HepG2 (cell line): Measurements from ENCODE around the gene SNRPN. TPM values are rescaled to one million over a fixed set of nuclear protein-coding genes. Genes with fewer than 3 reads are reported as not detected.

Source experiments
- CENPX ChIP-seq: sonication (generic); formaldehyde crosslinking; IDR thresholded peaks from 2 replicates; pipeline ENCODE4 v1.9.0; 2021; ENCODE audit warnings: mild to moderate bottlenecking, missing genetic modification reagents, moderate library complexity
- E2F1 ChIP-seq: sonication (generic); formaldehyde crosslinking; IDR thresholded peaks from 2 replicates; pipeline ENCODE4 v1.5.0; 2020; ENCODE audit warnings: missing genetic modification reagents
- FOXA3 ChIP-seq: IDR thresholded peaks from 2 replicates; pipeline ENCODE4 v1.6.1; 2016; ENCODE audit warnings: missing genetic modification reagents, missing compliant biosample characterization
- GABPB1 ChIP-seq: IDR thresholded peaks from 2 replicates; pipeline ENCODE4 v1.6.1; 2016; ENCODE audit warnings: mild to moderate bottlenecking, missing genetic modification reagents, moderate library complexity, missing compliant biosample characterization
- GTF2F1 ChIP-seq: fragments of 150-350 bp; IDR thresholded peaks from 2 replicates; pipeline ENCODE4 v1.6.1; 2014; ENCODE audit warnings: low read length
- HIC2 ChIP-seq: sonication (generic); formaldehyde crosslinking; IDR thresholded peaks from 2 replicates; pipeline ENCODE4 v1.9.0; 2022; ENCODE audit warnings: low read depth, missing genetic modification reagents
- HNF4A ChIP-seq: sonication (generic); formaldehyde crosslinking; IDR thresholded peaks from 2 replicates; pipeline ENCODE4 v1.4.0; 2020; ENCODE audit warnings: missing genetic modification reagents
- MYPOP ChIP-seq: sonication (generic); formaldehyde crosslinking; IDR thresholded peaks from 2 replicates; pipeline ENCODE4 v1.8.1; 2023; ENCODE audit warnings: mild to moderate bottlenecking, moderate library complexity, missing genetic modification reagents
- NCOA2 ChIP-seq: sonication (generic); formaldehyde crosslinking; IDR thresholded peaks from 2 replicates; pipeline ENCODE4 v1.8.0; 2022; ENCODE audit warnings: inconsistent platforms
- NFKBIZ ChIP-seq: IDR thresholded peaks from 2 replicates; pipeline ENCODE4 v1.6.1; 2018; ENCODE audit warnings: missing genetic modification reagents, missing compliant biosample characterization
- PTBP1 ChIP-seq: fragments of 200-400 bp; formaldehyde crosslinking; IDR thresholded peaks from 2 replicates; pipeline ENCODE4 v1.6.1; 2018; ENCODE audit warnings: low read length, low read depth; ENCODE audit not compliant: poor library complexity, severe bottlenecking
- SMC3 ChIP-seq: IDR thresholded peaks from 2 replicates; pipeline ENCODE4 v1.6.1; 2011; ENCODE audit warnings: low read length, improper control_type of control experiment
- SOX13 ChIP-seq, 3 experiments: fragments of 450-650 bp in 1 of 3; sonication (generic) in 1 of 3; formaldehyde crosslinking in 1 of 3; IDR thresholded peaks in 2 of 3; conservative IDR thresholded peaks in 1 of 3; 2 replicates each; pipeline versions ENCODE4 v1.5.0 to v1.6.1; 2016 to 2020; ENCODE audit warnings: antibody characterized with exemption in 1 of 3, mild to moderate bottlenecking in 1 of 3, missing compliant biosample characterization in 1 of 3, missing genetic modification reagents in 1 of 3, moderate library complexity in 1 of 3
- SRSF1 ChIP-seq: fragments of 200-400 bp; formaldehyde crosslinking; optimal IDR thresholded peaks from 2 replicates; pipeline ENCODE3; 2017; ENCODE audit warnings: mild to moderate bottlenecking, low read depth, low read length, moderate library complexity
- TEAD3 ChIP-seq: optimal IDR thresholded peaks from 2 replicates; pipeline ENCODE3; 2016; ENCODE audit warnings: borderline replicate concordance
- TSC22D2 ChIP-seq: sonication (generic); formaldehyde crosslinking; IDR thresholded peaks from 2 replicates; pipeline ENCODE4 v1.5.1; 2020; ENCODE audit warnings: missing genetic modification reagents, mild to moderate bottlenecking, borderline replicate concordance
- ZNF44 ChIP-seq: sonication (generic); formaldehyde crosslinking; IDR thresholded peaks from 2 replicates; pipeline ENCODE4 v1.5.1; 2020; ENCODE audit warnings: mild to moderate bottlenecking, missing genetic modification reagents
- ZNF451 ChIP-seq: sonication (generic); formaldehyde crosslinking; IDR thresholded peaks from 2 replicates; pipeline ENCODE4 v1.5.0; 2020; ENCODE audit warnings: mild to moderate bottlenecking, missing genetic modification reagents
- ZNF563 ChIP-seq: sonication (generic); formaldehyde crosslinking; IDR thresholded peaks from 2 replicates; pipeline ENCODE4 v1.8.0; 2022; ENCODE audit warnings: mild to moderate bottlenecking, moderate library complexity, missing genetic modification reagents
- polyA plus RNA-seq, 8 experiments: library from polyadenylated mRNA; depleted of rRNA in 3 of 8; stranded (reverse) in 7 of 8; unstranded in 1 of 8; fragments of >200 nt; fragmentation: Illumina TruSeq in 4 of 8; extraction: Trizol in 4 of 8; gene quantifications; 2 replicates each; pipeline versions ENCODE4 v1.2.1 to v1.2.3, GENCODE V29; 2011 to 2016; ENCODE audit warnings: low read depth in 4 of 8, missing spikeins in 1 of 8, mixed read lengths in 1 of 8; ENCODE audit not compliant: insufficient read depth in 1 of 8
- total RNA-seq, 5 experiments: library from RNA; depleted of rRNA; stranded (reverse); fragments of >200 nt; fragmentation: Illumina TruSeq; extraction: Trizol; gene quantifications; 2 replicates each; pipeline ENCODE4 v1.2.3, GENCODE V29; 2016; ENCODE audit warnings: low read depth in 1 of 5
- TF ChIP-seq, protein P1 (sequence below): IDR thresholded peaks from 2 replicates; pipeline ENCODE4 v1.4.0; 2020; ENCODE audit warnings: mild to moderate bottlenecking, missing genetic modification reagents
- TF ChIP-seq, protein P2 (sequence below): sonication (generic); formaldehyde crosslinking; IDR thresholded peaks from 2 replicates; pipeline ENCODE4 v1.5.0; 2020; ENCODE audit warnings: missing genetic modification reagents, mild to moderate bottlenecking, borderline replicate concordance

SNRPN gene
- total and polyA plus RNA-seq, 2 of the 13 experiments (the other 11 are each of a cell fraction or from before 2014, with no cell fraction given): 133 to 212 TPM

DNA sequence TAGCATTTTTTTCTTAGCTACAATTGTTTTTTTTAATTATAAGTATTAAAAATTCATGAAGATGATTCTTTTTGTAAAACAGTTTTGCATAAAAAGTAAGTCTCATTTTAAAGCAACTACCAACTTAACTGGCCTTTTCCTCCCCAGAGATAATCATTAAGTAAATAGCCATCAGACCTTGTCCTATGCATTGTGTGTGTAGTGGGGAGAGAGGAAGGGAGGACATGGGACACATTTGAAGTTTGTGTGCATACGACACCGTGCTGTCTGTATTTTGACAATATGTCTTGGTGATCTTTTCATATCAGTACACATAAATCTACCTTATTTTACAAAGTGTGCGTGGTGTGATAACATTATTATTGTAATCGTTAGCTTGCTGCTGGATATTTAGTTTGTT lies 8.1 kb downstream of the SNRPN start (continued):
- TF ChIP-seq, protein P1, sequence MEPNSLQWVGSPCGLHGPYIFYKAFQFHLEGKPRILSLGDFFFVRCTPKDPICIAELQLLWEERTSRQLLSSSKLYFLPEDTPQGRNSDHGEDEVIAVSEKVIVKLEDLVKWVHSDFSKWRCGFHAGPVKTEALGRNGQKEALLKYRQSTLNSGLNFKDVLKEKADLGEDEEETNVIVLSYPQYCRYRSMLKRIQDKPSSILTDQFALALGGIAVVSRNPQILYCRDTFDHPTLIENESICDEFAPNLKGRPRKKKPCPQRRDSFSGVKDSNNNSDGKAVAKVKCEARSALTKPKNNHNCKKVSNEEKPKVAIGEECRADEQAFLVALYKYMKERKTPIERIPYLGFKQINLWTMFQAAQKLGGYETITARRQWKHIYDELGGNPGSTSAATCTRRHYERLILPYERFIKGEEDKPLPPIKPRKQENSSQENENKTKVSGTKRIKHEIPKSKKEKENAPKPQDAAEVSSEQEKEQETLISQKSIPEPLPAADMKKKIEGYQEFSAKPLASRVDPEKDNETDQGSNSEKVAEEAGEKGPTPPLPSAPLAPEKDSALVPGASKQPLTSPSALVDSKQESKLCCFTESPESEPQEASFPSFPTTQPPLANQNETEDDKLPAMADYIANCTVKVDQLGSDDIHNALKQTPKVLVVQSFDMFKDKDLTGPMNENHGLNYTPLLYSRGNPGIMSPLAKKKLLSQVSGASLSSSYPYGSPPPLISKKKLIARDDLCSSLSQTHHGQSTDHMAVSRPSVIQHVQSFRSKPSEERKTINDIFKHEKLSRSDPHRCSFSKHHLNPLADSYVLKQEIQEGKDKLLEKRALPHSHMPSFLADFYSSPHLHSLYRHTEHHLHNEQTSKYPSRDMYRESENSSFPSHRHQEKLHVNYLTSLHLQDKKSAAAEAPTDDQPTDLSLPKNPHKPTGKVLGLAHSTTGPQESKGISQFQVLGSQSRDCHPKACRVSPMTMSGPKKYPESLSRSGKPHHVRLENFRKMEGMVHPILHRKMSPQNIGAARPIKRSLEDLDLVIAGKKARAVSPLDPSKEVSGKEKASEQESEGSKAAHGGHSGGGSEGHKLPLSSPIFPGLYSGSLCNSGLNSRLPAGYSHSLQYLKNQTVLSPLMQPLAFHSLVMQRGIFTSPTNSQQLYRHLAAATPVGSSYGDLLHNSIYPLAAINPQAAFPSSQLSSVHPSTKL: peak; percentile 16; the same call in 1 of the 2 replicates
- no peak for TF ChIP-seq ZNF451
- TF ChIP-seq NCOA2 (CRISPR knock-in tag): no peak
- TF ChIP-seq FOXA3 (CRISPR knock-in tag): peak; percentile 63
- TF ChIP-seq HNF4A (CRISPR knock-in tag): peak; percentile 37; the same call in 1 of the 2 replicates
- TF ChIP-seq HIC2 (CRISPR knock-in tag): no peak
- TF ChIP-seq SMC3: no peak
- no peak for TF ChIP-seq ZNF563 (CRISPR knock-in tag)
- TF ChIP-seq PTBP1: no peak
- TF ChIP-seq CENPX: no peak
- no peak for TF ChIP-seq GABPB1 (CRISPR knock-in tag)
- no peak for TF ChIP-seq SRSF1
- no peak for TF ChIP-seq E2F1 (CRISPR knock-in tag)
- no peak for TF ChIP-seq ZNF44 (CRISPR knock-in tag)
- TF ChIP-seq, protein P2, sequence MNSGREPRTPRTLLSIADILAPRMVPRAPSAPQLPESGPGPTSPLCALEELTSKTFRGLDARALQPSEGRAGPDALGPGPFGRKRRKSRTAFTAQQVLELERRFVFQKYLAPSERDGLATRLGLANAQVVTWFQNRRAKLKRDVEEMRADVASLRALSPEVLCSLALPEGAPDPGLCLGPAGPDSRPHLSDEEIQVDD (CRISPR knock-in tag): no peak
- no peak for TF ChIP-seq TEAD3 (CRISPR knock-in tag)
- no peak for TF ChIP-seq TSC22D2 (CRISPR knock-in tag)
- no peak for TF ChIP-seq GTF2F1
- TF ChIP-seq MYPOP (CRISPR knock-in tag): no peak
- no peak for TF ChIP-seq NFKBIZ (CRISPR knock-in tag)
- no peak for TF ChIP-seq SOX13 (IDR thresholded peaks at IDR 0.05)
- TF ChIP-seq SOX13 (CRISPR knock-in tag; conservative IDR thresholded peaks at IDR 0.05 in 1 of 2, IDR thresholded peaks at IDR 0.05 in 1 of 2): peak in 1 of 2 experiments; percentile 32; a peak in 1 of 4 replicates
